A673 (cell line): ENCODE measurements around the gene NSUN6. TPM values are rescaled to one million over a fixed set of nuclear protein-coding genes. Genes with fewer than 3 reads are reported as not detected.

Experiments used
- BruUV-seq: library from RNA; stranded (reverse); fragments of 400-500 nt; replicated peaks from 2 replicates; lab custom pipeline; 2021; lab: Mats Ljungman, UMichigan
- CTCF ChIA-PET: fragments of 300-600 bp; sonication (Branson Sonifier 250); formaldehyde crosslinking; loops from one replicate; lab custom pipeline; 2022; ENCODE audit warnings: antibody characterized with exemption; lab: Charles Lee
- POLR2A ChIA-PET: fragments of 300-600 bp; sonication (Branson Sonifier 250); formaldehyde crosslinking; loops from one replicate; lab custom pipeline; 2022; ENCODE audit warnings: antibody characterized with exemption; ENCODE audit not compliant: low non-redundant PET; lab: Charles Lee
- DNase-seq: peaks from one replicate; pipeline ENCODE4 v3.0.0-alpha.2; 2015; ENCODE audit warnings: low spot score
- H3K27ac ChIP-seq: fragments of 200-600 bp; sonication (generic); 2 replicates; pipeline ENCODE4 v1.5.1; 2016; ENCODE audit warnings: mixed run types, low read depth, mild to moderate bottlenecking, mixed read lengths, antibody characterized with exemption, low read length; ENCODE audit not compliant: poor library complexity, severe bottlenecking
- H3K27me3 ChIP-seq: fragments of 200-600 bp; sonication (generic); replicated peaks from 2 replicates; pipeline ENCODE4 v1.6.1; 2017; ENCODE audit warnings: mixed run types, low read depth, mild to moderate bottlenecking, mixed read lengths, antibody characterized with exemption, low read length; ENCODE audit not compliant: insufficient read depth, poor library complexity
- H3K36me3 ChIP-seq: fragments of 200-600 bp; sonication (generic); 2 replicates; pipeline ENCODE4 v1.6.1; 2016; ENCODE audit warnings: mixed run types, mild to moderate bottlenecking, mixed read lengths, antibody characterized with exemption, low read length; ENCODE audit not compliant: insufficient read depth, poor library complexity, severe bottlenecking
- H3K4me1 ChIP-seq: fragments of 200-600 bp; sonication (generic); 2 replicates; pipeline ENCODE4 v1.6.1; 2017; ENCODE audit warnings: mixed run types, mild to moderate bottlenecking, mixed read lengths, antibody characterized with exemption, low read length; ENCODE audit not compliant: insufficient read depth, poor library complexity, severe bottlenecking
- H3K4me3 ChIP-seq: fragments of 200-600 bp; sonication (generic); 2 replicates; pipeline ENCODE4 v1.5.1; 2016; ENCODE audit warnings: low read depth, mixed run types, mild to moderate bottlenecking, mixed read lengths, low read length; ENCODE audit not compliant: poor library complexity, severe bottlenecking
- H3K9me3 ChIP-seq: fragments of 200-600 bp; sonication (generic); 2 replicates; pipeline ENCODE4 v1.6.1; 2016; ENCODE audit warnings: mixed run types, low read depth, mild to moderate bottlenecking, mixed read lengths, antibody characterized with exemption, low read length; ENCODE audit not compliant: poor library complexity, severe bottlenecking
- CTCF ChIP-seq: fragments of 300-800, 200-600 bp; sonication (generic); conservative IDR thresholded peaks from 2 replicates; pipeline ENCODE4 v1.5.1; 2017; ENCODE audit warnings: low read depth, mild to moderate bottlenecking, antibody characterized with exemption, low read length, moderate library complexity, mixed read lengths
- EZH2 ChIP-seq: fragments of 200-600 bp; sonication (generic); IDR thresholded peaks from 2 replicates; pipeline ENCODE4 v1.6.1; 2017; ENCODE audit warnings: borderline replicate concordance, low read depth, mild to moderate bottlenecking, mixed read lengths, antibody characterized with exemption, low read length; ENCODE audit not compliant: poor library complexity, severe bottlenecking
- intact Hi-C: fragments of 100-400 bp; cut with micrococcal nuclease; formaldehyde crosslinking; loops from one replicate; pipeline ENCODE4 v1.10.0; 2022; ENCODE audit not compliant: unreplicated experiment
- total RNA-seq: library from RNA; stranded (reverse); gene quantifications from 2 replicates; pipeline ENCODE4 v1.2.3, GENCODE V29; 2021

Gene NSUN6
- total RNA-seq, 1 experiment from 2014 or later = 16.4 TPM

GRCh38 chr10:18684416-18684815, 33.0 kb upstream of the NSUN6 start:
- no TSS peak for BruUV-seq
- Histone ChIP-seq H3K4me3 (no peak overlapping the region), H3K4me1 (peaks cover 27% of the 10 kb centered on the region), H3K36me3 (peaks cover 4% of the 10 kb centered on the region), H3K9me3 (no peaks in the 10 kb centered on the region), H3K27ac (no peak overlapping the region), H3K27me3 (no peaks in the 10 kb centered on the region)
- TF ChIP-seq CTCF = no peak
- no peak for TF ChIP-seq EZH2
- POLR2A ChIA-PET = no interaction called here
- intact Hi-C loops = loop anchor here (10.0 kb wide), 1 partner anchor 230 kb away; no protein-coding TSS in a partner anchor
- no peak for DNase-seq
- CTCF ChIA-PET = no interaction called here

- intact Hi-C loops = loop anchor here (10.0 kb wide), 1 partner anchor 231 kb away; no protein-coding TSS in a partner anchor
- Histone ChIP-seq H3K27ac (no peak overlapping the region), H3K4me3 (no peak overlapping the region), H3K27me3 (no peaks in the 10 kb centered on the region), H3K9me3 (no peaks in the 10 kb centered on the region), H3K4me1 (peaks cover 24% of the 10 kb centered on the region), H3K36me3 (peaks cover 4% of the 10 kb centered on the region)
- no TSS peak for BruUV-seq
- no peak for TF ChIP-seq EZH2
- TF ChIP-seq CTCF = no peak
- DNase-seq = no peak
- ChIA-PET POLR2A (no interaction called here), CTCF (no interaction called here)
Measured at GRCh38 chr10:18683427-18683826, 32.0 kb upstream of the NSUN6 start.

- no peak for DNase-seq
- no peak for TF ChIP-seq EZH2
- no peak for TF ChIP-seq CTCF
- CTCF ChIA-PET = no interaction called here
- no peak overlapping the region for H3K4me3 ChIP-seq
- no TSS peak for BruUV-seq
- H3K27ac ChIP-seq = peak overlapping the region; percentile 35
- H3K36me3 ChIP-seq = peaks cover 10% of the 10 kb centered on the region
- H3K9me3 ChIP-seq = no peaks in the 10 kb centered on the region
- POLR2A ChIA-PET = no interaction called here
- no peaks in the 10 kb centered on the region for H3K27me3 ChIP-seq
- H3K4me1 ChIP-seq = peaks cover 24% of the 10 kb centered on the region
- intact Hi-C loops = loop anchor here (10.0 kb wide), 1 partner anchor 233 kb away; no protein-coding TSS in a partner anchor
Measured at GRCh38 chr10:18681971-18682411, 30.6 kb upstream of the NSUN6 start.
